Measurements from ENCODE around the gene PRSS22. TPM values are rescaled to one million over a fixed set of nuclear protein-coding genes. Genes with fewer than 3 reads are reported as not detected.

PRSS22 gene
- polyA plus RNA-seq, 1 donor from 2014 or later: not detected

GRCh38 chr16:2900526-2901075 is 42.6 kb upstream of the PRSS22 start:
- Histone ChIP-seq H3K79me2 (replicated peaks; ENCODE audit: insufficient read depth, low read length) (no peaks in the 10 kb centered on the region), H3K9me2 (ENCODE audit: insufficient read depth, low read length) (no peaks in the 10 kb centered on the region), H3F3A (ENCODE audit: insufficient read depth, low read length, poor library complexity, severe bottlenecking) (no peaks in the 10 kb centered on the region), H3K9ac (ENCODE audit: low read length) (no peak overlapping the region), H2AFZ (ENCODE audit: low read depth, low read length) (no peak overlapping the region), H3K27me3 (ENCODE audit: insufficient read depth, low read depth, low read length) (no peaks in the 10 kb centered on the region), H3K4me2 (ENCODE audit: low read length) (no peak overlapping the region), H3K9me3 (ENCODE audit: low read length) (no peaks in the 10 kb centered on the region), H3K4me3 (ENCODE audit: low read length) (no peak overlapping the region), H3K27ac (ENCODE audit: low read length) (no peak overlapping the region), H3K36me3 (ENCODE audit: insufficient read depth, low read length) (no peaks in the 10 kb centered on the region), H4K20me1 (ENCODE audit: insufficient read depth) (no peaks in the 10 kb centered on the region)
- no peak for TF ChIP-seq EP300 (conservative IDR thresholded peaks at IDR 0.05; ENCODE audit: poor library complexity, severe bottlenecking)
- TF ChIP-seq SMC3 (conservative IDR thresholded peaks at IDR 0.05; ENCODE audit: poor library complexity): no peak
- no peak for TF ChIP-seq TAF1 (IDR thresholded peaks at IDR 0.05; ENCODE audit: low read depth)
- TF ChIP-seq, protein P1, sequence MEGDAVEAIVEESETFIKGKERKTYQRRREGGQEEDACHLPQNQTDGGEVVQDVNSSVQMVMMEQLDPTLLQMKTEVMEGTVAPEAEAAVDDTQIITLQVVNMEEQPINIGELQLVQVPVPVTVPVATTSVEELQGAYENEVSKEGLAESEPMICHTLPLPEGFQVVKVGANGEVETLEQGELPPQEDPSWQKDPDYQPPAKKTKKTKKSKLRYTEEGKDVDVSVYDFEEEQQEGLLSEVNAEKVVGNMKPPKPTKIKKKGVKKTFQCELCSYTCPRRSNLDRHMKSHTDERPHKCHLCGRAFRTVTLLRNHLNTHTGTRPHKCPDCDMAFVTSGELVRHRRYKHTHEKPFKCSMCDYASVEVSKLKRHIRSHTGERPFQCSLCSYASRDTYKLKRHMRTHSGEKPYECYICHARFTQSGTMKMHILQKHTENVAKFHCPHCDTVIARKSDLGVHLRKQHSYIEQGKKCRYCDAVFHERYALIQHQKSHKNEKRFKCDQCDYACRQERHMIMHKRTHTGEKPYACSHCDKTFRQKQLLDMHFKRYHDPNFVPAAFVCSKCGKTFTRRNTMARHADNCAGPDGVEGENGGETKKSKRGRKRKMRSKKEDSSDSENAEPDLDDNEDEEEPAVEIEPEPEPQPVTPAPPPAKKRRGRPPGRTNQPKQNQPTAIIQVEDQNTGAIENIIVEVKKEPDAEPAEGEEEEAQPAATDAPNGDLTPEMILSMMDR (IDR thresholded peaks at IDR 0.05; ENCODE audit: poor library complexity, severe bottlenecking): no peak
- no peak for TF ChIP-seq EZH2 (IDR thresholded peaks at IDR 0.05; ENCODE audit: borderline replicate concordance, insufficient read depth, low read length, poor library complexity, severe bottlenecking)
- no peak for TF ChIP-seq RAD21 (conservative IDR thresholded peaks at IDR 0.05)
- TF ChIP-seq POLR2AphosphoS5 (IDR thresholded peaks at IDR 0.05): no peak
- TF ChIP-seq REST (IDR thresholded peaks at IDR 0.05; ENCODE audit: borderline replicate concordance): no peak
- no peak for TF ChIP-seq MXI1 (conservative IDR thresholded peaks at IDR 0.05; ENCODE audit: poor library complexity, severe bottlenecking)

GRCh38 chr16:2899564-2900072 is 41.6 kb upstream of the PRSS22 start:
- no peak overlapping the region for H3K4me3 ChIP-seq (ENCODE audit: low read length)
- no peak overlapping the region for H3K27ac ChIP-seq (ENCODE audit: low read length)
- H3F3A ChIP-seq (ENCODE audit: insufficient read depth, low read length, poor library complexity, severe bottlenecking): no peaks in the 10 kb centered on the region
- no peaks in the 10 kb centered on the region for H3K27me3 ChIP-seq (ENCODE audit: insufficient read depth, low read depth, low read length)
- no peaks in the 10 kb centered on the region for H3K36me3 ChIP-seq (ENCODE audit: insufficient read depth, low read length)
- H2AFZ ChIP-seq (ENCODE audit: low read depth, low read length): no peak overlapping the region
- H3K9ac ChIP-seq (ENCODE audit: low read length): no peak overlapping the region
- H3K4me2 ChIP-seq (ENCODE audit: low read length): no peak overlapping the region
- no peaks in the 10 kb centered on the region for H3K9me3 ChIP-seq (ENCODE audit: low read length)
- H3K79me2 ChIP-seq (replicated peaks; ENCODE audit: insufficient read depth, low read length): no peaks in the 10 kb centered on the region
- TF ChIP-seq SMC3 (conservative IDR thresholded peaks at IDR 0.05; ENCODE audit: poor library complexity): no peak
- TF ChIP-seq TAF1 (IDR thresholded peaks at IDR 0.05; ENCODE audit: low read depth): no peak
- TF ChIP-seq POLR2AphosphoS5 (IDR thresholded peaks at IDR 0.05): no peak
- TF ChIP-seq MXI1 (conservative IDR thresholded peaks at IDR 0.05; ENCODE audit: poor library complexity, severe bottlenecking): no peak
- no peak for TF ChIP-seq RAD21 (conservative IDR thresholded peaks at IDR 0.05)
- no peak for TF ChIP-seq EZH2 (IDR thresholded peaks at IDR 0.05; ENCODE audit: borderline replicate concordance, insufficient read depth, low read length, poor library complexity, severe bottlenecking)
- no peak for TF ChIP-seq EP300 (conservative IDR thresholded peaks at IDR 0.05; ENCODE audit: poor library complexity, severe bottlenecking)
- TF ChIP-seq, protein P1 (IDR thresholded peaks at IDR 0.05; ENCODE audit: poor library complexity, severe bottlenecking): no peak
- no peak for TF ChIP-seq REST (IDR thresholded peaks at IDR 0.05; ENCODE audit: borderline replicate concordance)
- H3K9me2 ChIP-seq (ENCODE audit: insufficient read depth, low read length): no peaks in the 10 kb centered on the region
- H4K20me1 ChIP-seq (ENCODE audit: insufficient read depth): no peaks in the 10 kb centered on the region
